ENCODE results near the gene LCN2.

The LCN2 gene

DNA sequence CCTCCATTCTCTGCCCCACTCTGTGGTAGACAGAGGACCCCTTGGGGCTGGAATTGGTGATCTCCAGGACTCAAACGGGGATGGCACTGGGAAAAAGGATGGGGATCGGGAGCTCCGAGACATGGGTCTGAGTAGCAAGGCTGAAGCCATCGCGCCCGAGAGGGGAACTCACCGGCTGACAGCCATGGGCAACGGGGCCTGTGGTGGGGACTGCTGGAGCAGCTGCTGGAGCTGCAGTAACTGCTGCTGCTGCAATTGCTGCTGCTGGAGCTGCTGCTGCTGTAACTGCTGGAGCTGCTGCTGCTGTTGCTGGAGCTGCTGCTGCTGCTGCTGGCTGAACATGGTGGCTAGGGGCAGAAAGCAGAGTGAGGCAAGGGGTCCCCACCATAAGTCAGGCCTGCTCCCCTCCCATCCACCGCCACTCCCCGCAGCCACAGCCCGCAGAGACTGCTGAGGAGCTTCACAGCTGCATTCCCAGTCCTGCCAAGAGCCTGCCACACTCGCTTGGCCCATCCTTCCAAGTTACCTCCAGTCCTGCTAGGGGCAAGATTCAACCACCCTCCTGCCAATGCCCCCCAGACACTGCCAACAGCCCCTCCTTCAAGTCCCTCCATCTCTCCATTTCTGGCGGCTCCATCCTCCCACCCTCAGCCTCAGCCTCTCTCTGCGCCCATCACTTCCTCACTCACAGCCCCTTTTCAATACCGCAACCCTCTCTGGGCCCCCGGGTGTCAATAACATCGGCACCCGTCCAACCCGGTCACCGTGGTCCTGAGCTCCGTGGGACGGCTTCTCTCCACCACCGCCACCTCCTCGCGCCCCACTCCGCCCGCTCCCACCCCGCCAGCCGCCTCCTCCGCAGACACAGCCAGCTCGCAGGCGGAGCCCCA is 41.5 kb downstream of the LCN2 start:
- in situ Hi-C loops (cut with HindIII; ENCODE audit: low sequenced_read_pairs): no loop called here

DNA sequence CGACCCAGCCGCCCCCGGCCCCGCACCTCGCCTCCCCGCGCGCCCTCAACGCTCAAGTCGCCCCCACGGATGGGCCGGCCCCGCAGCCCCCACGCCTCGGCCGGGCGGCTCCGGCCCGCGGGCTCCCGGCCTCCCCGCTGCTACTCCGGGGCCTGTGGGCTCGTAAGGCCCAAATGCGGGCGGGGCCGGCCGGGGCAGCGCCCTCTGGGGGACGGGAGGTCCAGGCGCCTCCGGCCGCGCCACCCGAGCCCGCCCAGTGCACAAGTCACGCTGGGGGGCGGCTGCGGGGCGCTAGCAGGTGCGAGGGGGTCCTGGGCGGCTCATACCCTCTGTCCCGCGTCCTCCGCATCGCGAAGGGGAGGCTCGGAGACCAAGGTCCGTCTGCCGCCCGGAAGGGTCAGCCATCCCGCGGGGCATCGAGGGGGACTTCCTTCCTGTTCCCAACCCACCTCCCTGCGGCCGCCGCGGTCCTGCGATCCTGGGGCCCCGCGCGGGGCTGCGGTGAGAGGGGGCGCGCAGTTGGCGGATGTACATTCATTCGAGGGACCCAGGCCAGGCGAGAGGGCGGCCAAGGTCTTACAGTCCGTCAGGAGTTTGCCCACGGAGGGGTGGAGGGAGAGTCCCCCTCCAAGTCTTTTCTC is 42.3 kb downstream of the LCN2 start, which contains the start of gene CIZ1:
Gene CIZ1, minus strand, starts transcription at position 167 of the 641 bp plus-strand sequence. CDS start 715 bp downstream, outside the sequence.
- in situ Hi-C loops (cut with HindIII; ENCODE audit: low sequenced_read_pairs): no loop called here

GRCh38 chr9:128192601-128193371 is 43.5 kb downstream of the LCN2 start:
- in situ Hi-C loops (cut with HindIII; ENCODE audit: low sequenced_read_pairs): no loop called here

- in situ Hi-C loops (cut with HindIII; ENCODE audit: low sequenced_read_pairs): no loop called here
Measured at GRCh38 chr9:128193469-128194096, 44.3 kb downstream of the LCN2 start.

DNA sequence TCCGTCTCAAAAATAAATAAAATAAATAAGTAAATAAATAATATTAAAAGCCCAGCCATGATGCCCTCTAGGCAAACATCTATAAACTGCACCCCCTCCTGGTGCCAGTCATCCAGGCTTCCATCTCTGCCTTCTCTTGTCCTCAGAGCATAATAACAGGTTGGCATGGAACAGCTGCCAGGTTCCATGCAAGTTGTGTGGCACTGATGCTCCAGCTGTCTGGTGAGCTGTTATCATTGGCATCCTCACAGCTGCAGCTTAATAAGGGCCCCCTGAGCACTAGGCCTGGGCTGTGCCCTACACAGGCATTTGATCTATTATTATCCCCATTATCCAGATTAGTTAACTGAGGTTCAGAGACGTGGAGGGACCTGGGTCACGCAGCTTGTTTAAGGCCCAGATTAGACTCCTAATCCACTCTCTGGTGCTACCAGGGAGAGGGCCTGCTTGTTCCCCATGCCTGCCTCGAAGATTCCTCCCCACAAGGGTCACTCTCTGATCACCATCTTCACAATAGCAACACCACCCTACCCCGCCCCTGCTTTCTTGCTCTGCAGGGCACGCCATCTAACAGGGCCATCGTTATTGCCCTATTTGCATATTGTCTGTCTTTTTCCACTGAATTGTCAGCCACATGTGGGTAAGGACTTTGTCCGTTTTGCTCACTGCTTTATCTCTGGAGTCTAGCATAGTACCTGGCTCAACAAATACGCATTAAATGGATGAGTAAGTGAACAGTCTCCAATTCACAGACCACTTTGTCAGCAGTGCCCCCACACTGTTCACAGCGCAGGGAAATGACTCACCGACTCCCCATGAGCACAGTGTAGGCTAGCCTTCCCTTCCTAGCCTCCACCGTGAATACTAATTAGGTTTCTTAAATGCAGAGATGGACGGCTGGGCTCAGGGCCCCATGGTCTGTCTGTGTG is 52.5 kb downstream of the LCN2 start:
- in situ Hi-C loops (cut with HindIII; ENCODE audit: low sequenced_read_pairs): no loop called here

GRCh38 chr9:128202648-128203023 is 53.4 kb downstream of the LCN2 start:
- in situ Hi-C loops (cut with HindIII; ENCODE audit: low sequenced_read_pairs): no loop called here
